Astrocyte (in vitro differentiated cells and primary cell): ENCODE results near the gene SERTM1.

Experiments used
- EZH2 ChIP-seq: IDR thresholded peaks from 2 replicates; pipeline ENCODE4 v1.6.1; 2012; ENCODE audit warnings: mild to moderate bottlenecking, low read length, inconsistent platforms; ENCODE audit not compliant: insufficient read depth
- TF ChIP-seq, protein P1 (sequence below): IDR thresholded peaks from 2 replicates; pipeline ENCODE4 v1.5.1; 2011; ENCODE audit warnings: low read depth, mild to moderate bottlenecking, inconsistent platforms, low read length, moderate library complexity; ENCODE audit not compliant: insufficient read depth

- TF ChIP-seq, protein P1, sequence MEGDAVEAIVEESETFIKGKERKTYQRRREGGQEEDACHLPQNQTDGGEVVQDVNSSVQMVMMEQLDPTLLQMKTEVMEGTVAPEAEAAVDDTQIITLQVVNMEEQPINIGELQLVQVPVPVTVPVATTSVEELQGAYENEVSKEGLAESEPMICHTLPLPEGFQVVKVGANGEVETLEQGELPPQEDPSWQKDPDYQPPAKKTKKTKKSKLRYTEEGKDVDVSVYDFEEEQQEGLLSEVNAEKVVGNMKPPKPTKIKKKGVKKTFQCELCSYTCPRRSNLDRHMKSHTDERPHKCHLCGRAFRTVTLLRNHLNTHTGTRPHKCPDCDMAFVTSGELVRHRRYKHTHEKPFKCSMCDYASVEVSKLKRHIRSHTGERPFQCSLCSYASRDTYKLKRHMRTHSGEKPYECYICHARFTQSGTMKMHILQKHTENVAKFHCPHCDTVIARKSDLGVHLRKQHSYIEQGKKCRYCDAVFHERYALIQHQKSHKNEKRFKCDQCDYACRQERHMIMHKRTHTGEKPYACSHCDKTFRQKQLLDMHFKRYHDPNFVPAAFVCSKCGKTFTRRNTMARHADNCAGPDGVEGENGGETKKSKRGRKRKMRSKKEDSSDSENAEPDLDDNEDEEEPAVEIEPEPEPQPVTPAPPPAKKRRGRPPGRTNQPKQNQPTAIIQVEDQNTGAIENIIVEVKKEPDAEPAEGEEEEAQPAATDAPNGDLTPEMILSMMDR: no peak
- no peak for TF ChIP-seq EZH2
Observed at GRCh38 chr13:36718686-36719085, 44.9 kb downstream of the SERTM1 start.
